ENCODE results near the gene MIPEP.

DNA sequence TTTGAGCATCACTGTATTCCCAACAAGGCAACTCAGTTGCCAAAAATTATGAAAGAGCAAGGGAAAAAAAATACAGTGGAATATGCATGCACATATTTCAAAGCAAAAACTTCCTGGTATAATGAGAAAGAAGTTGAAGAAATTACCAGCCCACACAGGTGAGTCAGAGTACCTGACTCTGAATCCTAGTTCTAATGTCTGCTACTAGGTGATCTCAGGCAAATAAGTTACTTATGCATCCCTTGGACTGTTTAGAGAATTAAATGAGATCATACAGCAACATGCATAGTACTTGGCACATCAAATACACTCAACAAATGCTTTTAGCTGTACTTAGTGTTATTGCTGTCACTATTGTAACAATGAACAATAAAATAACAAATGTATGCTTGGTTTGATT is 144.9 kb downstream of the MIPEP start:
- TF ChIP-seq EZH2 (IDR thresholded peaks at IDR 0.05; ENCODE audit: borderline replicate concordance, control insufficient read depth, low read depth, low read length): no peak
- TF ChIP-seq JUND (IDR thresholded peaks at IDR 0.05; ENCODE audit: low read depth, low read length): no peak
- no peak for TF ChIP-seq ZZZ3 (IDR thresholded peaks at IDR 0.05; ENCODE audit: control insufficient read depth, insufficient read length, low read depth)
- TF ChIP-seq, protein P1, sequence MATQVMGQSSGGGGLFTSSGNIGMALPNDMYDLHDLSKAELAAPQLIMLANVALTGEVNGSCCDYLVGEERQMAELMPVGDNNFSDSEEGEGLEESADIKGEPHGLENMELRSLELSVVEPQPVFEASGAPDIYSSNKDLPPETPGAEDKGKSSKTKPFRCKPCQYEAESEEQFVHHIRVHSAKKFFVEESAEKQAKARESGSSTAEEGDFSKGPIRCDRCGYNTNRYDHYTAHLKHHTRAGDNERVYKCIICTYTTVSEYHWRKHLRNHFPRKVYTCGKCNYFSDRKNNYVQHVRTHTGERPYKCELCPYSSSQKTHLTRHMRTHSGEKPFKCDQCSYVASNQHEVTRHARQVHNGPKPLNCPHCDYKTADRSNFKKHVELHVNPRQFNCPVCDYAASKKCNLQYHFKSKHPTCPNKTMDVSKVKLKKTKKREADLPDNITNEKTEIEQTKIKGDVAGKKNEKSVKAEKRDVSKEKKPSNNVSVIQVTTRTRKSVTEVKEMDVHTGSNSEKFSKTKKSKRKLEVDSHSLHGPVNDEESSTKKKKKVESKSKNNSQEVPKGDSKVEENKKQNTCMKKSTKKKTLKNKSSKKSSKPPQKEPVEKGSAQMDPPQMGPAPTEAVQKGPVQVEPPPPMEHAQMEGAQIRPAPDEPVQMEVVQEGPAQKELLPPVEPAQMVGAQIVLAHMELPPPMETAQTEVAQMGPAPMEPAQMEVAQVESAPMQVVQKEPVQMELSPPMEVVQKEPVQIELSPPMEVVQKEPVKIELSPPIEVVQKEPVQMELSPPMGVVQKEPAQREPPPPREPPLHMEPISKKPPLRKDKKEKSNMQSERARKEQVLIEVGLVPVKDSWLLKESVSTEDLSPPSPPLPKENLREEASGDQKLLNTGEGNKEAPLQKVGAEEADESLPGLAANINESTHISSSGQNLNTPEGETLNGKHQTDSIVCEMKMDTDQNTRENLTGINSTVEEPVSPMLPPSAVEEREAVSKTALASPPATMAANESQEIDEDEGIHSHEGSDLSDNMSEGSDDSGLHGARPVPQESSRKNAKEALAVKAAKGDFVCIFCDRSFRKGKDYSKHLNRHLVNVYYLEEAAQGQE (IDR thresholded peaks at IDR 0.05; ENCODE audit: low read depth, low read length): no peak
- TF ChIP-seq, protein P2, sequence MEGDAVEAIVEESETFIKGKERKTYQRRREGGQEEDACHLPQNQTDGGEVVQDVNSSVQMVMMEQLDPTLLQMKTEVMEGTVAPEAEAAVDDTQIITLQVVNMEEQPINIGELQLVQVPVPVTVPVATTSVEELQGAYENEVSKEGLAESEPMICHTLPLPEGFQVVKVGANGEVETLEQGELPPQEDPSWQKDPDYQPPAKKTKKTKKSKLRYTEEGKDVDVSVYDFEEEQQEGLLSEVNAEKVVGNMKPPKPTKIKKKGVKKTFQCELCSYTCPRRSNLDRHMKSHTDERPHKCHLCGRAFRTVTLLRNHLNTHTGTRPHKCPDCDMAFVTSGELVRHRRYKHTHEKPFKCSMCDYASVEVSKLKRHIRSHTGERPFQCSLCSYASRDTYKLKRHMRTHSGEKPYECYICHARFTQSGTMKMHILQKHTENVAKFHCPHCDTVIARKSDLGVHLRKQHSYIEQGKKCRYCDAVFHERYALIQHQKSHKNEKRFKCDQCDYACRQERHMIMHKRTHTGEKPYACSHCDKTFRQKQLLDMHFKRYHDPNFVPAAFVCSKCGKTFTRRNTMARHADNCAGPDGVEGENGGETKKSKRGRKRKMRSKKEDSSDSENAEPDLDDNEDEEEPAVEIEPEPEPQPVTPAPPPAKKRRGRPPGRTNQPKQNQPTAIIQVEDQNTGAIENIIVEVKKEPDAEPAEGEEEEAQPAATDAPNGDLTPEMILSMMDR (IDR thresholded peaks at IDR 0.05 in 2 of 3, conservative IDR thresholded peaks at IDR 0.05 in 1 of 3; ENCODE audit: control insufficient read depth in 2 of 3, extremely low read depth in 1 of 3, insufficient read depth in 1 of 3, low read depth in 3 of 3, low read length in 3 of 3): no peak
- no peak for TF ChIP-seq CBX5 (IDR thresholded peaks at IDR 0.05; ENCODE audit: low read depth)
- no peak for TF ChIP-seq HDGF (IDR thresholded peaks at IDR 0.05)
- TF ChIP-seq NR2C1 (IDR thresholded peaks at IDR 0.05): no peak

Data from GM12878 (cell line).